HepG2 (cell line): ENCODE data around the gene DCHS2. TPM values are rescaled to one million over a fixed set of nuclear protein-coding genes. Genes with fewer than 3 reads are reported as not detected.

Experiments
- ATAC-seq: fragments of 200-7000 bp; cut with Tn5 transposase; 3 replicates; pipeline ENCODE4 v1.9.1; 2020; ENCODE audit warnings: mild to moderate bottlenecking, moderate library complexity
- BruUV-seq: library from RNA; stranded (reverse); fragments of 400-500 nt; replicated peaks from 2 replicates; lab custom pipeline; 2021; lab: Mats Ljungman, UMichigan
- CTCF ChIA-PET: fragments of 300-600 bp; formaldehyde crosslinking; extraction: SDS; loops from one replicate; lab custom pipeline; 2021; ENCODE audit warnings: low total read pairs, inconsistent platforms, low intra/inter-chr PET ratio; lab: Yijun Ruan, JAX
- POLR2A ChIA-PET: fragments of 350-600 bp; sonication (Branson Sonifier 250); formaldehyde crosslinking; loops from one replicate; lab custom pipeline; 2020; ENCODE audit warnings: antibody characterized with exemption, inconsistent platforms; lab: Yijun Ruan, JAX
- DNase-seq: peaks from one replicate; pipeline ENCODE4 v3.0.0-alpha.2; 2015; ENCODE audit warnings: low spot score
- FAIRE-seq: peaks from 3 replicates; lab custom pipeline; 2011; peaks lifted over from hg19 to GRCh38; lab: Jason Lieb, UNC
- H2AFZ ChIP-seq: one replicate; pipeline ENCODE4 v1.6.1; 2011; ENCODE audit warnings: low read length, inconsistent platforms
- H3K27ac ChIP-seq: fragments of 300-600 bp; 3 replicates; pipeline ENCODE4 v1.8.0; 2011; ENCODE audit warnings: mixed run types, mild to moderate bottlenecking, mixed read lengths, low read length, inconsistent platforms; ENCODE audit not compliant: insufficient read depth; ENCODE audit errors: extremely low read length
- H3K27me3 ChIP-seq, 2 experiments: fragments of 200-600 bp in 1 of 2; 2 replicates in 1 of 2; 3 replicates in 1 of 2; pipeline versions ENCODE4 v1.6.0 to v1.8.0; 2011; ENCODE audit warnings: low read length in 2 of 2, mild to moderate bottlenecking in 2 of 2, moderate library complexity in 2 of 2, inconsistent platforms in 1 of 2; ENCODE audit not compliant: insufficient read depth in 2 of 2, control insufficient read depth in 1 of 2
- H3K36me3 ChIP-seq, 2 experiments: fragments of 200-600 bp in 1 of 2; replicated peaks in 1 of 2; 2 replicates in 1 of 2; 3 replicates in 1 of 2; pipeline versions ENCODE4 v1.5.1 to v1.8.0; 2011; ENCODE audit warnings: low read length in 2 of 2, inconsistent platforms in 1 of 2; ENCODE audit not compliant: insufficient read depth in 2 of 2, control insufficient read depth in 1 of 2
- H3K4me1 ChIP-seq: 2 replicates; pipeline ENCODE4 v1.5.1; 2012; ENCODE audit warnings: low read length, inconsistent platforms; ENCODE audit not compliant: insufficient read depth
- H3K4me2 ChIP-seq: 2 replicates; pipeline ENCODE4 v1.6.0; 2011; ENCODE audit warnings: low read depth, low read length, inconsistent platforms
- H3K4me3 ChIP-seq, 3 experiments: fragments of 200-600 bp in 1 of 3; sonication (generic), shearing (Covaris generic) in 1 of 3; replicated peaks in 1 of 3; 2 replicates each; pipeline ENCODE4 v1.5.1; 2011 to 2016; ENCODE audit warnings: low read length in 3 of 3, inconsistent platforms in 2 of 3, low read depth in 2 of 3, mild to moderate bottlenecking in 2 of 3, control low read depth in 1 of 3, mixed read lengths in 1 of 3; ENCODE audit not compliant: insufficient read depth in 1 of 3
- H3K79me2 ChIP-seq: one replicate; pipeline ENCODE4 v1.6.1; 2011; ENCODE audit warnings: low read length, inconsistent platforms; ENCODE audit not compliant: insufficient read depth
- H3K9ac ChIP-seq: 2 replicates; pipeline ENCODE4 v1.6.0; 2011; ENCODE audit warnings: mild to moderate bottlenecking, low read depth, low read length, inconsistent platforms; ENCODE audit not compliant: insufficient read depth
- H3K9me3 ChIP-seq: 2 replicates; pipeline ENCODE4 v1.5.1; 2012; ENCODE audit warnings: mild to moderate bottlenecking, low read length
- H4K20me1 ChIP-seq: 2 replicates; pipeline ENCODE4 v1.6.0; 2011; ENCODE audit warnings: inconsistent platforms, mild to moderate bottlenecking, low read length, moderate library complexity; ENCODE audit not compliant: insufficient read depth
- ATF7 ChIP-seq, 2 experiments: fragments of 450-650 bp in 1 of 2; sonication (generic) in 1 of 2; formaldehyde crosslinking in 1 of 2; IDR thresholded peaks; 2 replicates each; pipeline versions ENCODE4 v1.4.0 to v1.6.1; 2016 to 2020; ENCODE audit warnings: antibody characterized with exemption in 1 of 2, mild to moderate bottlenecking in 1 of 2, missing genetic modification reagents in 1 of 2
- ZBTB25 ChIP-seq: IDR thresholded peaks from 2 replicates; pipeline ENCODE4 v1.6.1; 2018; ENCODE audit warnings: missing genetic modification reagents
- ZBTB38 ChIP-seq: sonication (generic); formaldehyde crosslinking; IDR thresholded peaks from 2 replicates; pipeline ENCODE4 v1.5.1; 2020; ENCODE audit warnings: mild to moderate bottlenecking, missing genetic modification reagents
- ZBTB43 ChIP-seq: sonication (generic); formaldehyde crosslinking; conservative IDR thresholded peaks from 2 replicates; pipeline ENCODE4 v1.4.0; 2020; ENCODE audit warnings: missing genetic modification reagents
- ZNF234 ChIP-seq: sonication (generic); formaldehyde crosslinking; conservative IDR thresholded peaks from 2 replicates; pipeline ENCODE4 v1.5.1; 2020; ENCODE audit warnings: mild to moderate bottlenecking, missing genetic modification reagents
- ZNF264 ChIP-seq: sonication (generic); formaldehyde crosslinking; IDR thresholded peaks from 2 replicates; pipeline ENCODE4 v1.4.0; 2020; ENCODE audit warnings: missing genetic modification reagents
- ZNF577 ChIP-seq: sonication (generic); formaldehyde crosslinking; IDR thresholded peaks from 2 replicates; pipeline ENCODE4 v1.4.0; 2020; ENCODE audit warnings: mild to moderate bottlenecking, low read depth, missing genetic modification reagents, borderline replicate concordance
- ZNF639 ChIP-seq: conservative IDR thresholded peaks from 2 replicates; pipeline ENCODE4 v1.6.1; 2018; ENCODE audit warnings: missing genetic modification reagents
- ZSCAN12 ChIP-seq: sonication (generic); formaldehyde crosslinking; IDR thresholded peaks from 2 replicates; pipeline ENCODE4 v1.9.0; 2021; ENCODE audit warnings: mild to moderate bottlenecking, missing genetic modification reagents
- WGBS: methylation state at CpG from one replicate; pipeline ENCODE4 v1.1.6; 2017; ENCODE audit warnings: low lambda C conversion rate; 5-methylcytosine and 5-hydroxymethylcytosine counted together
- in situ Hi-C: cut with HindIII; loops from 2 replicates; pipeline ENCODE4 v1.10.0; 2017; ENCODE audit warnings: low pct_unique_long_range_greater_than_20kb; ENCODE audit not compliant: extremely low pct_ligation_motif_present
- intact Hi-C: fragments of 100-400 bp; cut with micrococcal nuclease; formaldehyde crosslinking; loops from one replicate; pipeline ENCODE4 v1.10.0; 2022; ENCODE audit not compliant: unreplicated experiment
- polyA plus RNA-seq, 8 experiments: library from polyadenylated mRNA; depleted of rRNA in 3 of 8; stranded (reverse) in 7 of 8; unstranded in 1 of 8; fragments of >200 nt; fragmentation: Illumina TruSeq in 4 of 8; extraction: Trizol in 4 of 8; gene quantifications; 2 replicates each; pipeline versions ENCODE4 v1.2.1 to v1.2.3, GENCODE V29; 2011 to 2016; ENCODE audit warnings: low read depth in 4 of 8, missing spikeins in 1 of 8, mixed read lengths in 1 of 8; ENCODE audit not compliant: insufficient read depth in 1 of 8
- total RNA-seq, 5 experiments: library from RNA; depleted of rRNA; stranded (reverse); fragments of >200 nt; fragmentation: Illumina TruSeq; extraction: Trizol; gene quantifications; 2 replicates each; pipeline ENCODE4 v1.2.3, GENCODE V29; 2016; ENCODE audit warnings: low read depth in 1 of 5

DCHS2 gene
- total and polyA plus RNA-seq, 2 of the 13 experiments (the other 11 are each of a cell fraction or from before 2014, with no cell fraction given): 0.03 TPM; not detected in 1

DNA sequence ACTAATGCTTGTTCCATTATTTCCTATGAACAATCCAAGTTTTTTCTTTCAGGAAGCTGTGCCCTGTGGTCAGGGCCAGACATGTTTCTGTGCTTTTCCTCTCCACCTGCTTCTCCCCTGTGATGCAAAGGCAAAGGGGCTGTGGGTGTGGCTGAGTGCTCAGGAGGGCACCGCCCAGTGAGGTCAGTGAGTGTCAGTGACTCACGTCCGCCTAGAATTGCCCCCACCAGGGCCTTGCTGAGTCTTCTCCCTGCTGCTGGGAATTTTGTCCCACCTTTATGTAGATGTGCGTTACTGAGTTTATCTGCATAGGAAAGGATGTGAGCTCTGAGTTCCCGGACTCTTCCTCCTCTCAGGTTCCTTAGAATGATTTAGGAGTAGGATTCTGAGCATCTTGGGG, 283.2 kb downstream of the DCHS2 start (continued):
- TF ChIP-seq ZBTB43 (CRISPR knock-in tag) (no peak), ZNF639 (CRISPR knock-in tag) (no peak), ZNF264 (no peak)

DNA sequence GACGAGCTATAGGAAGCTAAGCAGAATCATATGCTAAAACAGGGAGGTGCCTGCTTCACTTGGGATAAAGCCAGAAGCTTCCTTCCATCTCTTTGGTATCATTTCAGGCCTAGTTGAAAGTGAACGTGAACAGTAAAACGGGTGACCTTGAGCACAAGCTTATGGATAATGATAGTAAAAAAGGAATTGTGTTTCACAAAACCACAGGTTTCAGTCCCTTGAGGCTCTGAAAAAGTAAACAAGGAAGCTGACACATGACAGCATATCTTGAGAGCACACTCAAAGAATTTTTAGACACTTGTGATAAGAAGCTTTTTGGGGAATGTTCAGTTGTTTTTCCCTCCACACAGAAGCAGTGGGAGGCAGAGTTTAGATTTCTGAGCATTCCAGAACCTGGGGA, 286.1 kb downstream of the DCHS2 start:
- Histone ChIP-seq H3K9me3 (no peaks in the 10 kb centered on the region), H3K27ac (no peak overlapping the region), H3K36me3 (no peaks in the 10 kb centered on the region), H2AFZ (no peak overlapping the region), H3K27me3 (no peaks in the 10 kb centered on the region), H3K4me1 (no peaks in the 10 kb centered on the region), H3K9ac (no peak overlapping the region), H3K4me2 (no peak overlapping the region), H3K79me2 (no peaks in the 10 kb centered on the region), H3K4me3 (no peak overlapping the region), H4K20me1 (no peaks in the 10 kb centered on the region)
- ChIA-PET CTCF (no interaction called here), POLR2A (no interaction called here)
- DNase-seq (no peak), ATAC-seq (no peak), FAIRE-seq (no peak)
- in situ Hi-C loops (no loop called here), intact Hi-C loops (no loop called here)
- no TSS peak for BruUV-seq
- TF ChIP-seq ZNF234 (CRISPR knock-in tag) (no peak), ZNF577 (CRISPR knock-in tag) (no peak), ZBTB38 (CRISPR knock-in tag) (no peak), ATF7 (IDR thresholded peaks at IDR 0.05) (no peak), ATF7 (CRISPR knock-in tag; IDR thresholded peaks at IDR 0.05) (no peak), ZBTB25 (CRISPR knock-in tag) (no peak), ZSCAN12 (CRISPR knock-in tag) (no peak)
- 1% methylated on average over 3 of the region's 3 CpGs for WGBS
